Measurements from ENCODE around the gene MKRN2OS. TPM values are rescaled to one million over a fixed set of nuclear protein-coding genes. Genes with fewer than 3 reads are reported as not detected.
A peak's percentile ranks its signal among the peaks of the same experiment; 100 is the strongest.

MKRN2OS gene
- polyA plus RNA-seq, 1 donor (not counting 4 experiments of a cell fraction or from before 2014, with no cell fraction given), result 4.0 TPM

GRCh38 chr3:12578742-12579141, 33.4 kb upstream of the MKRN2OS start:
- Histone ChIP-seq H3K36me3 (ENCODE audit: control insufficient read depth in 2 of 2, extremely low read depth in 1 of 2, insufficient read depth in 2 of 2, low read length in 2 of 2) (peaks cover 34 to 38% of the 10 kb centered on the region in 2 experiments), H4K20me1 (ENCODE audit: control insufficient read depth, extremely low read depth, insufficient read depth, low read length) (no peaks in the 10 kb centered on the region)
- dilution Hi-C loops (cut with MboI; ENCODE audit: extremely low pct_ligation_motif_present, low sequenced_read_pairs), result no loop called here

GRCh38 chr3:12577379-12577778, 32.1 kb upstream of the MKRN2OS start:
- Histone ChIP-seq H3K79me2 (ENCODE audit: control insufficient read depth, insufficient read depth, low read length) (no peaks in the 10 kb centered on the region), H3K4me3 (ENCODE audit: control insufficient read depth in 2 of 3, extremely low read depth in 1 of 3, insufficient read depth in 2 of 3, low read depth in 1 of 3, low read length in 3 of 3) (no peak overlapping the region), H3K9me3 (ENCODE audit: control insufficient read depth, low read depth, low read length) (no peaks in the 10 kb centered on the region), H3K27ac (ENCODE audit: control insufficient read depth, insufficient read depth, low read length) (no peak overlapping the region), H3K4me2 (ENCODE audit: control insufficient read depth, extremely low read depth, insufficient read depth, low read depth, low read length) (no peak overlapping the region), H4K20me1 (ENCODE audit: control insufficient read depth, extremely low read depth, insufficient read depth, low read length) (no peaks in the 10 kb centered on the region), H3K36me3 (ENCODE audit: control insufficient read depth in 2 of 2, extremely low read depth in 1 of 2, insufficient read depth in 2 of 2, low read length in 2 of 2) (peaks cover 35 to 36% of the 10 kb centered on the region in 2 experiments), H3K27me3 (ENCODE audit: control insufficient read depth, extremely low read depth, insufficient read depth, low read length) (no peaks in the 10 kb centered on the region), H2AFZ (ENCODE audit: control insufficient read depth, low read length) (no peak overlapping the region), H3K9ac (ENCODE audit: control insufficient read depth, extremely low read depth, insufficient read depth, low read length) (no peak overlapping the region), H3K9me1 (ENCODE audit: control insufficient read depth, extremely low read depth, insufficient read depth, low read length) (no peaks in the 10 kb centered on the region), H3K4me1 (ENCODE audit: control insufficient read depth, extremely low read depth, insufficient read depth, low read length) (no peaks in the 10 kb centered on the region)
- FAIRE-seq, result no peak
- TF ChIP-seq CTCF (optimal IDR thresholded peaks at IDR 0.05 in 1 of 3, IDR thresholded peaks at IDR 0.05 in 1 of 3, conservative IDR thresholded peaks at IDR 0.05 in 1 of 3; ENCODE audit: extremely low read depth in 1 of 3, insufficient read depth in 2 of 3, low read length in 3 of 3) (no peak), EZH2 (IDR thresholded peaks at IDR 0.05; ENCODE audit: low read length) (no peak)
- dilution Hi-C loops (cut with MboI; ENCODE audit: extremely low pct_ligation_motif_present, low sequenced_read_pairs), result no loop called here
- no peak for DNase-seq (ENCODE audit: low read depth, low spot score)

More at GRCh38 chr3:12578742-12579141, 33.4 kb upstream of the MKRN2OS start:
- Histone ChIP-seq H3K79me2 (ENCODE audit: control insufficient read depth, insufficient read depth, low read length) (no peaks in the 10 kb centered on the region), H3K27ac (ENCODE audit: control insufficient read depth, insufficient read depth, low read length) (no peak overlapping the region), H3K4me1 (ENCODE audit: control insufficient read depth, extremely low read depth, insufficient read depth, low read length) (no peaks in the 10 kb centered on the region), H3K4me2 (ENCODE audit: control insufficient read depth, extremely low read depth, insufficient read depth, low read depth, low read length) (no peak overlapping the region), H3K9me3 (ENCODE audit: control insufficient read depth, low read depth, low read length) (no peaks in the 10 kb centered on the region), H3K4me3 (ENCODE audit: control insufficient read depth in 2 of 3, extremely low read depth in 1 of 3, insufficient read depth in 2 of 3, low read depth in 1 of 3, low read length in 3 of 3) (no peak overlapping the region), H3K9ac (ENCODE audit: control insufficient read depth, extremely low read depth, insufficient read depth, low read length) (no peak overlapping the region), H3K9me1 (ENCODE audit: control insufficient read depth, extremely low read depth, insufficient read depth, low read length) (no peaks in the 10 kb centered on the region), H2AFZ (ENCODE audit: control insufficient read depth, low read length) (no peak overlapping the region), H3K27me3 (ENCODE audit: control insufficient read depth, extremely low read depth, insufficient read depth, low read length) (no peaks in the 10 kb centered on the region)
- DNase-seq (ENCODE audit: low read depth, low spot score) (no peak), FAIRE-seq (no peak)
- TF ChIP-seq CTCF (optimal IDR thresholded peaks at IDR 0.05 in 1 of 3, IDR thresholded peaks at IDR 0.05 in 1 of 3, conservative IDR thresholded peaks at IDR 0.05 in 1 of 3; ENCODE audit: extremely low read depth in 1 of 3, insufficient read depth in 2 of 3, low read length in 3 of 3) (peak in 1 of 3 experiments; percentile 18), EZH2 (IDR thresholded peaks at IDR 0.05; ENCODE audit: low read length) (no peak)
